Pulmonary artery endothelial cell (primary cell): ENCODE measurements around the gene TMEM171. TPM values are rescaled to one million over a fixed set of nuclear protein-coding genes. Genes with fewer than 3 reads are reported as not detected.

Source experiments
- total RNA-seq: library from RNA; depleted of rRNA; stranded (reverse); fragments of >200 nt; gene quantifications from 2 replicates; pipeline ENCODE4 v1.2.3, GENCODE V29; 2014

The TMEM171 gene
- total RNA-seq, 1 donor from 2014 or later = 12.0 TPM

Other genes starting within 250 kb of the TMEM171 start
- 20.4 and 20.5 TPM in 2 replicates for gene FCHO2, start 164.5 kb upstream of the TMEM171 start, total RNA-seq
- gene TMEM174, start 52.6 kb downstream of the TMEM171 start, total RNA-seq = 0.07 TPM in 1 of 2 replicates, not detected in the other